Spinal cord (tissue), 10 donors: ENCODE measurements around the gene CDHR3. TPM values are rescaled to one million over a fixed set of nuclear protein-coding genes. Genes with fewer than 3 reads are reported as not detected.

Experiments
- DNase-seq, 6 donors: peaks; one replicate each; pipeline versions ENCODE4 v3.0.0 to v3.0.0-alpha.2; 2013 to 2015; ENCODE audit warnings: low spot score in 6 of 6, low read depth in 4 of 6
- H3K27ac ChIP-seq: one replicate; pipeline ENCODE4 v1.5.1; 2013; ENCODE audit warnings: low read depth, low read length, control low read depth
- H3K27me3 ChIP-seq: one replicate; pipeline ENCODE4 v1.6.1; 2013; ENCODE audit warnings: low read length; ENCODE audit not compliant: control insufficient read depth, insufficient read depth
- H3K36me3 ChIP-seq: one replicate; pipeline ENCODE4 v1.6.1; 2013; ENCODE audit warnings: low read length; ENCODE audit not compliant: control insufficient read depth, insufficient read depth
- H3K4me1 ChIP-seq: one replicate; pipeline ENCODE4 v1.6.1; 2013; ENCODE audit warnings: low read length; ENCODE audit not compliant: control insufficient read depth, insufficient read depth
- H3K4me3 ChIP-seq: one replicate; pipeline ENCODE4 v1.5.1; 2013; ENCODE audit warnings: low read depth, low read length, control low read depth
- H3K9me3 ChIP-seq: one replicate; pipeline ENCODE4 v1.6.1; 2013; ENCODE audit warnings: low read length; ENCODE audit not compliant: control insufficient read depth, insufficient read depth
- WGBS: methylation state at CpG from one replicate; pipeline ENCODE4 v1.1.5; 2013; ENCODE audit warnings: missing lambda C conversion rate; ENCODE audit not compliant: insufficient coverage; 5-methylcytosine and 5-hydroxymethylcytosine counted together
- polyA plus RNA-seq, 2 donors: library from polyadenylated mRNA; unstranded; fragments of 120-200 nt; gene quantifications; one replicate each; pipeline ENCODE4 v1.2.1, GENCODE V29; 2013; ENCODE audit not compliant: insufficient read length in 2 of 2
- total RNA-seq, 2 donors: library from RNA; depleted of rRNA in 1 of 2; stranded (reverse); fragments of 120-200 nt in 1 of 2; fragments of >200 nt in 1 of 2; gene quantifications; one replicate each; pipeline versions ENCODE4 v1.2.3 to v1.2.4, GENCODE V29; 2013 to 2014
- donor health status: healthy.

The CDHR3 gene
- total and polyA plus RNA-seq, 4 donors = 9.0 to 27.3 (median 18.0) TPM

DNA sequence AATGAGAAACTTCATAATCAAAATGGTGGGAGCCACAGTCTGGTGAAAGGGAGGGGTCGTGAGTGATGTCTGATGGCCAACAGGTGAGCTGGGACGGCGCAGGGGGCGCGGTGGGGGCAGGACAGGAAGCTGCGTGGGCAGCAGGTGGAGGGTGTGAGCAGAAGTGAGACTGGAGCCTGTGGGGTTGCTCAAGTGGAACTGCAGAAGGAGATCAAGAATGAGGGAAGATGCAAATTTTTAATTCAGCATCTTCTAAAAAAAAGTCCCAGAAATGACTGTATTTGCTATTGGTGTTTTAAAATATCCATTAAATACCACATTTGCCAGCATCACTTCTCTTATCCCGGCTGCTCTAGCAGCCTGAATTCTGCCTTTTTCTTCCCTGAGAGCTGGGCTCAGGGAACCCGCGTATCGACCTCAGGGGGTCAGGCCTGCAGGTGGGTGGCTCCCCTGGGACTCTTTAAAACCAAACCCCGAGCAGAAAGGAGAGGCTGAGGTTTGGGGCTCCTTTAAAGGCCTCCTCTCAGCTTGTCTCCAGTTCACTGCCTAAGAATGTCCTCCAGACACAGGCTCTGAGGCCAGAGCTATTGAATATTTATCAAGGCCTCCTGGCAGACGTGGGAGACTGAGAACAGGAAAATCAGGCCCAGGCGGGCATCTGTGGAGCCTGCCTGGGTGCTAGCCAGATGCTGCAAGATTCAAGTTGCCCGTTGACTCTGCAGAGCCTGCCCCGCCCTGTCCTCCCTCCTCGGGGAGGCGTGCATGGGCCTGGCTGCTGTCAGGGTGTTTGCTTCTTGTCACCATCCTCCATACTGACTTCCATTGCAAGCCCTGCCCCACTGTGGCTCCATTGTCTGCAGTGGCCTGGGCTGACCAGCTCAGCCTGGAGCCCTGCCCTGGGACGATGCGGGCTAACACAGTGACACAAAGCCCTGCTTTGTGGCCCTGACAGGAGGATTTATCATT lies 95.2 kb downstream of the CDHR3 start:
- Histone ChIP-seq H3K4me3 (no peak overlapping the region), H3K4me1 (peaks cover 30% of the 10 kb centered on the region), H3K9me3 (peaks cover 5% of the 10 kb centered on the region), H3K36me3 (no peaks in the 10 kb centered on the region), H3K27me3 (peaks cover 7% of the 10 kb centered on the region), H3K27ac (peak overlapping the region; percentile 76)
- 27% methylated on average over 13 of the region's 19 CpGs for WGBS
- peak in 5 of 6 donors; percentile 48 to 95 (median 63) for DNase-seq

DNA sequence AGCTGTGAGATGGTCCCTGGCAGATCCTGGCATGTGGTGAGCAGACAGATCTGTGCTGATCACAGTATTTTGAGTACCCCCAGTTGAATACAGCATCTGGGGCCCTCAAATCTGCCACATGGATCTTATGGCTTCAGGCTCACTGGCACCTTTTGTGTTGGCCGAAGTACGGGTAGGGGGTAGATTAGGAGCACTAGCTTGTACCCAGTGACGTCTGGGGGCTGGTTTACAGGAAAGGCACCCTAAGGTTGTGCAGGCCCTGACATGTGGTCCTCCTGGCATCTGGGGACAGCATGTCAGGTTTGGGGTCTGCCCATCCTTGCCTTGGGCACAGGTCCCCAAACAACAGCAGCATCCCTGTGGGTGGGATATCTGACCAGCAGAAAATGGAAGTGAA lies 95.9 kb downstream of the CDHR3 start:
- 25% methylated on average over 3 of the region's 3 CpGs for WGBS
- Histone ChIP-seq H3K27me3 (peaks cover 7% of the 10 kb centered on the region), H3K4me1 (peaks cover 30% of the 10 kb centered on the region), H3K9me3 (peaks cover 5% of the 10 kb centered on the region), H3K4me3 (no peak overlapping the region), H3K27ac (peak overlapping the region; percentile 76), H3K36me3 (no peaks in the 10 kb centered on the region)
- DNase-seq = no peak

DNA sequence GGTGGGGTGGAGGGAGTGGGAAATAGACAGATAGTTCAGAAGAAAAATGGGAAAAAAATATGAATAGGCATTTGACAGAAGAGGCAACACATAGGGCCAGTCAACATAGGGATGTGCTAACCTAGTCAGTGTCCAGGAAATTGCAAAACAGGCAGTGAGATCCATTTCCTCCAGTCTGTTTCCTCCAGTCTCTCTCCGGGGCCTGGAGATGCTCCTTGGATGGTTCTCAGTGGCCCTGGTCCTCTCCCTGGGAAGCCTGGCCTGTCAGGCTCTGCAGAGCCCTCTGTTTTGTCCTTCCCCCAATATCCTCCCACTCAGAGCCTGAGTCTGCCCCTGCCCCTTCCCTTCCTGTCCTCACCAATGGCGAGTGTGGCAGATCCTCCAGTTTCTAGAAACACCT lies 96.5 kb downstream of the CDHR3 start:
- peaks cover 7% of the 10 kb centered on the region for H3K27me3 ChIP-seq
- WGBS = 93% methylated on average over 2 of the region's 2 CpGs
- H3K4me1 ChIP-seq = peaks cover 36% of the 10 kb centered on the region
- H3K9me3 ChIP-seq = peaks cover 5% of the 10 kb centered on the region
- no peaks in the 10 kb centered on the region for H3K36me3 ChIP-seq
- H3K27ac ChIP-seq = no peak overlapping the region
- no peak overlapping the region for H3K4me3 ChIP-seq
- DNase-seq = no peak

DNA sequence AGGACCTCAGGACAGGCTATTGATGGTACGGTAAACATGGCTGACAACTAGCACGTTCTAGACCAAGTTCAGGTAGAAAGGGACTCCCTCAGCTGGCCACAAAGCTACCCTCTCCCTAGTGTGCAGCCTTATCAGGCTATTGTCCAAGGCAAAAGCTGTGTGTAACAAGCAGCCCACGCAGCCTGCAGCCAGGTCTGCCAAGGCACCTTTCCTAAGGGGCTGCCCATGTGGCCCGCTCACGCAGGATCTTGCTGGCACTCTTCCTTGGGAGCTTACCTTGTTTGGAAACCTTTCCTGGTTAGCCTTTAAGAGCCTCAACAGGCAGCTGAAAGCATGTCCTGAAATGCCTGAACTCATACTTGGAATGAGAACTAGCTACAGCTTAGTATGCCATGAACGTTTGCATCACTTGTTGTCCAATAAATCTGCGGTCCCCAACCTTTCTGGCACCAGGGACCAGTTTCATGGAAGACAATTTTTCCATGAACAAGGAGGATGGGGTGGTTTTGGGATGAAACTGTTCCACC lies 97.4 kb downstream of the CDHR3 start:
- 98% methylated on average over 7 of the region's 7 CpGs for WGBS

DNA sequence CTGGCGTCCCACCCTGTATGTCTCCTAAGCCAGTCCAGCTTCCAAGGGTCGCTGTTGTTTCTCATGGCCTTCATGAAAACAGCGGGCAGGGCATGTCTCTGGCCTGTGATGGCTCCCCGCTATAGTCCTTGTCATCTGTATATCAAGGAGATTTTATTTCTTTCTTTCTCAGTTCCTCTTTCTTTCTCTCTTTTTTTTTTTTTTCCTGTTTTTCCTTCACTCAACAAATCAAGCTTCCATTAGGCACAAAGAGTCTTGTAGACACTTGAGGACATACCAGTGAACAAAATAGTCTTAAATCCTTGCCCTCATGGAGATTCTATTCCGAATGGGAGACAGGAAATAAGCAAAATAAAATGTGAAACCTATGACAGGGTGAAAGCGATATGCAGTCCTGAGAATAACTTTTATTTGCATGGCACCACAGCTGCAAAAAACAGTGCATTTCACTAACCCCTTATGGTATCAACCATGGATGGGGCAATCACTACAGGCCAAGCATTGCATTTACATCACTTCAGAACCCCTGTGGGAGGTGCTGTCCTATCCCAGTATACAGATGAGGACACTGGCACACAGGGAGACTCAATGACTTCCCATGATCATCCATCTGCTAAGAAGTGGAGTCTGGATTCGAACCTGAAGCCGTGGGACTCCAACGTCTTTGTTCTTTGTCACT lies 98.4 kb downstream of the CDHR3 start:
- Histone ChIP-seq H3K4me3 (no peak overlapping the region), H3K36me3 (no peaks in the 10 kb centered on the region), H3K9me3 (peaks cover 5% of the 10 kb centered on the region), H3K4me1 (peaks cover 43% of the 10 kb centered on the region), H3K27me3 (peaks cover 7% of the 10 kb centered on the region), H3K27ac (no peak overlapping the region)
- WGBS = 97% methylated on average over 6 of the region's 9 CpGs
- DNase-seq = no peak

More for the DNA sequence above, 97.4 kb downstream of the CDHR3 start:
- Histone ChIP-seq H3K27me3 (peaks cover 5% of the 10 kb centered on the region), H3K9me3 (peaks cover 5% of the 10 kb centered on the region), H3K4me3 (no peak overlapping the region), H3K36me3 (no peaks in the 10 kb centered on the region), H3K27ac (no peak overlapping the region), H3K4me1 (peaks cover 38% of the 10 kb centered on the region)
- no peak for DNase-seq

DNA sequence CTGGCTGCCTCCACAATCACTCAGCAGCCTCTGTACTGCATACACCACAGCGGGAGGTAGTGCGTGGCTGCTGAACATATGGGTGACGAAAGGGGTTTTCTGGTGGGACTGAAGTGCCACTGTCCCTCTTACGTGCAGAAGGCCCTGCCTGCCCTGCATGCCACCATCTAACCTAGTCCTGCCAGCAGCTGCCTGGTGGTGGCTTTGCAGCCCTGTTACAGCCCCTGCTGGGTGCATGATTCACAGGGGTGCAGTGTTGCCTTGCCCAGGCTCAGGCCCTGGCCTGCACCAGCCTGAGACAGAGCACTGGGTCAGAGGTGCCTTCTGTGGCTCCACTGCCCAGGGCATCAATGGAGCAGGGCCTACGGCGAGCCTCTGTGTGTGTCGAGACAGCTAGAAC lies 98.9 kb downstream of the CDHR3 start:
- H3K4me3 ChIP-seq = no peak overlapping the region
- no peak for DNase-seq
- peaks cover 7% of the 10 kb centered on the region for H3K27me3 ChIP-seq
- WGBS = 92% methylated on average over 6 of the region's 7 CpGs
- no peaks in the 10 kb centered on the region for H3K36me3 ChIP-seq
- no peak overlapping the region for H3K27ac ChIP-seq
- H3K9me3 ChIP-seq = peaks cover 5% of the 10 kb centered on the region
- H3K4me1 ChIP-seq = peaks cover 43% of the 10 kb centered on the region

DNA sequence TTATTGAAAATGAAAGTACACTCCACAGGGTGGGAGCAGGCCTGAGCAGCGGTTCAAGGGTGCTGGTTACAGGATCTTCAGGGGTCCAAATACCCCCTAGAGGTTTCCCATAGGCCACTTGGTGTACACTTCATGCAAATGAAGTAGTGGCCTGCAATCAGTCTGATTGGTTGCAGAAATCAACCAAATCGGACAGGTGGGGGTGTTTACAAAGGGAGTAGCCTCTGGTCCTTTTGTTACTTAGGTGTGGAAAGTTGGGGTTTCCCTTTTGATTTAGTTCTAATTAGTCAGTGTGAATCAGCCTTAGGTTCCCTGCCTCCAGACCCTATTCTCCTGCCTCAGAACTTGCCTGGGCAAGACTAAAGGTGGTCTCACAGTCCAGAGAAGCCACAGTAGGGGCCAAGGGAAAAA lies 99.5 kb downstream of the CDHR3 start:
- peaks cover 7% of the 10 kb centered on the region for H3K27me3 ChIP-seq
- H3K9me3 ChIP-seq = peaks cover 5% of the 10 kb centered on the region
- no peaks in the 10 kb centered on the region for H3K36me3 ChIP-seq
- H3K27ac ChIP-seq = no peak overlapping the region
- DNase-seq = no peak
- 92% methylated on average over 2 of the region's 2 CpGs for WGBS
- H3K4me1 ChIP-seq = peaks cover 39% of the 10 kb centered on the region
- H3K4me3 ChIP-seq = no peak overlapping the region

DNA sequence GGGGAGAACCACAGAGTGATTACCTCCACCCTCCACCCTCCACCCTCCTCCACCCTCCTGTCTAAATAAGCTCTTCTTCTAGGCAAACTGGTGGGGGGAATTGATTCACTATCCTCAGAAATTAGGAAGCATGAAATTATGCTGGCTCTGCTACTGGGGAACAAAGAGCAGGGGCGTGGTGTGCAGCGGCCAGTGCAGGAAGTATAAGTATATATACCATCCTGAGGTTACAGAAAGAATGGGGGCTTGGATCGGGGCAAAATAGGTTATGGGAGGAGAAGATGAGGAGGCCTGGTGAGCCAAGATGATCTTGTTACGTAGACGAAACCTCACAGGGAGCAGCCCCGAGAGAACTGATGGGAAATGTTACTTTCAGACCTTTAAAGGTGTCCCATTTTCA lies 100.0 kb downstream of the CDHR3 start:
- DNase-seq = no peak
- peaks cover 35% of the 10 kb centered on the region for H3K4me1 ChIP-seq
- WGBS = 74% methylated on average over 4 of the region's 6 CpGs
- peaks cover 5% of the 10 kb centered on the region for H3K9me3 ChIP-seq
- no peak overlapping the region for H3K27ac ChIP-seq
- H3K4me3 ChIP-seq = no peak overlapping the region
- no peaks in the 10 kb centered on the region for H3K36me3 ChIP-seq
- peaks cover 7% of the 10 kb centered on the region for H3K27me3 ChIP-seq

DNA sequence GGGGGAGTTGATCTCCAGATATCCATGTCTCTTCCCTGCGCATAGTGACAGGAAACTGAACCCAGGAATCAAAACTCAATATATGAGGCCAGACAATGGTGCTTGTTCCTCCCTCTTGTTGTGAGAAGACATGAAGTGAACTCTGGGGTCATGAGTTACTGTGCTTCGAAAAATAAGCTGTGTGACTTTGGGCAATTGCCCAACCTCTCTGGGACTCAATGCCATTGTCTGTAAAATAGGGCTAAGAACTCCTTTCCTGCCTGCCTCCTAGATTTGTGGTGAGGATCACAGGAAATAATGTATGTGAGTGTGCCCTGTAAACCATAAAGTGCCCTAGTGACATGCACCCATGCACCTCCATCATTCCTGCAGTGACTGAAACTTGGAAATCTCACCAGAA lies 100.6 kb downstream of the CDHR3 start:
- no peak overlapping the region for H3K27ac ChIP-seq
- H3K4me1 ChIP-seq = peaks cover 28% of the 10 kb centered on the region
- no peak for DNase-seq
- H3K4me3 ChIP-seq = no peak overlapping the region
- H3K27me3 ChIP-seq = peaks cover 7% of the 10 kb centered on the region
- peaks cover 5% of the 10 kb centered on the region for H3K9me3 ChIP-seq
- no peaks in the 10 kb centered on the region for H3K36me3 ChIP-seq
- WGBS = 60% methylated on average over 1 of the region's 2 CpGs
